Osteoblast (primary cell): Measurements from ENCODE around the gene ACER1. TPM values are rescaled to one million over a fixed set of nuclear protein-coding genes. Genes with fewer than 3 reads are reported as not detected.

ENCODE experiments used
- DNase-seq: peaks from one replicate; pipeline ENCODE4 v3.0.0; 2011; ENCODE audit warnings: low spot score, mixed read lengths; ENCODE audit not compliant: insufficient read length; ENCODE audit errors: missing footprints
- H2AFZ ChIP-seq: 2 replicates; pipeline ENCODE4 v1.6.0; 2011; ENCODE audit warnings: mild to moderate bottlenecking, low read length
- H3K27ac ChIP-seq: 2 replicates; pipeline ENCODE4 v1.5.1; 2011; ENCODE audit warnings: mild to moderate bottlenecking, low read depth, low read length, moderate library complexity
- H3K27me3 ChIP-seq: 2 replicates; pipeline ENCODE4 v1.6.0; 2012; ENCODE audit warnings: mild to moderate bottlenecking, control low read depth, inconsistent platforms, low read length, moderate library complexity; ENCODE audit not compliant: insufficient read depth
- H3K36me3 ChIP-seq: 2 replicates; pipeline ENCODE4 v1.5.1; 2011; ENCODE audit warnings: mild to moderate bottlenecking, low read length, control low read depth, moderate library complexity; ENCODE audit not compliant: insufficient read depth
- H3K4me1 ChIP-seq: 2 replicates; pipeline ENCODE4 v1.5.1; 2011; ENCODE audit warnings: mild to moderate bottlenecking, low read length, control low read depth, moderate library complexity; ENCODE audit not compliant: insufficient read depth
- H3K4me2 ChIP-seq: 2 replicates; pipeline ENCODE4 v1.6.0; 2011; ENCODE audit warnings: mild to moderate bottlenecking, low read length; ENCODE audit not compliant: insufficient read depth
- H3K4me3 ChIP-seq: fragments of 200-600 bp; sonication (generic); 3 replicates; pipeline ENCODE4 v1.5.1; 2012; ENCODE audit warnings: mild to moderate bottlenecking, low read length, inconsistent platforms; ENCODE audit not compliant: insufficient read depth
- H3K79me2 ChIP-seq: 2 replicates; pipeline ENCODE4 v1.6.0; 2012; ENCODE audit warnings: mild to moderate bottlenecking, low read length, control low read depth, inconsistent platforms; ENCODE audit not compliant: insufficient read depth
- H3K9me3 ChIP-seq: 2 replicates; pipeline ENCODE4 v1.5.1; 2011; ENCODE audit warnings: low read depth, low read length, control low read depth
- H4K20me1 ChIP-seq: 2 replicates; pipeline ENCODE4 v1.6.0; 2012; ENCODE audit warnings: mild to moderate bottlenecking, low read length, control low read depth; ENCODE audit not compliant: insufficient read depth
- total RNA-seq: library from RNA; depleted of rRNA; stranded (reverse); fragments of >200 nt; gene quantifications from 2 replicates; pipeline ENCODE4 v1.2.3, GENCODE V29; 2012
- TF ChIP-seq, protein P1 (sequence below): IDR thresholded peaks from 2 replicates; pipeline ENCODE4 v1.5.1; 2011; ENCODE audit warnings: mild to moderate bottlenecking, low read depth, low read length, moderate library complexity; ENCODE audit errors: extremely low read depth

Gene ACER1
- total RNA-seq, 1 donor: under 0.01 TPM

DNA sequence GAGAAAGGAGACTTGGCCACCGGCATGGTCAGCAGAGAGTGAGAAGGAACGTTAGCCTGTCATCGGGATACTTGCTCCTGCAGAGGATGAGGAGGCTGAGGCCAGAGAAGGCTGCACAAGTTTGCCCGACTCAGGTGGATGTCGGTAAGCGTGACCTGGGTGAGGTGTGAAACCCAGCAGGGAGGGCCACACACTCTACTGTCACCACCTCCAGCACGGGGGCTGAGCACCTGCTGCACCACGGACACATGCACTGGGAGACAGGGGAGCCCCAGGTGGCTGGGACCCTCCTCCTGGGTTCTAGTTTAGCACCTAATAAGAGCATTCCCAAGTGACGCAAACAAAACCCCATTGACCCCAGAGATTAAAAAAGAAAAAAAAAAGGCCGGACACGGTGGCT is 70.9 kb downstream of the ACER1 start:
- no peak for DNase-seq
- Histone ChIP-seq H3K36me3 (peaks cover 62% of the 10 kb centered on the region), H3K27ac (no peak overlapping the region), H2AFZ (no peak overlapping the region), H3K9me3 (no peaks in the 10 kb centered on the region), H3K4me3 (no peak overlapping the region), H3K27me3 (no peaks in the 10 kb centered on the region), H3K79me2 (peaks cover 81% of the 10 kb centered on the region), H4K20me1 (peaks cover 38% of the 10 kb centered on the region), H3K4me1 (peaks cover 18% of the 10 kb centered on the region), H3K4me2 (no peak overlapping the region)
- TF ChIP-seq, protein P1, sequence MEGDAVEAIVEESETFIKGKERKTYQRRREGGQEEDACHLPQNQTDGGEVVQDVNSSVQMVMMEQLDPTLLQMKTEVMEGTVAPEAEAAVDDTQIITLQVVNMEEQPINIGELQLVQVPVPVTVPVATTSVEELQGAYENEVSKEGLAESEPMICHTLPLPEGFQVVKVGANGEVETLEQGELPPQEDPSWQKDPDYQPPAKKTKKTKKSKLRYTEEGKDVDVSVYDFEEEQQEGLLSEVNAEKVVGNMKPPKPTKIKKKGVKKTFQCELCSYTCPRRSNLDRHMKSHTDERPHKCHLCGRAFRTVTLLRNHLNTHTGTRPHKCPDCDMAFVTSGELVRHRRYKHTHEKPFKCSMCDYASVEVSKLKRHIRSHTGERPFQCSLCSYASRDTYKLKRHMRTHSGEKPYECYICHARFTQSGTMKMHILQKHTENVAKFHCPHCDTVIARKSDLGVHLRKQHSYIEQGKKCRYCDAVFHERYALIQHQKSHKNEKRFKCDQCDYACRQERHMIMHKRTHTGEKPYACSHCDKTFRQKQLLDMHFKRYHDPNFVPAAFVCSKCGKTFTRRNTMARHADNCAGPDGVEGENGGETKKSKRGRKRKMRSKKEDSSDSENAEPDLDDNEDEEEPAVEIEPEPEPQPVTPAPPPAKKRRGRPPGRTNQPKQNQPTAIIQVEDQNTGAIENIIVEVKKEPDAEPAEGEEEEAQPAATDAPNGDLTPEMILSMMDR: no peak

DNA sequence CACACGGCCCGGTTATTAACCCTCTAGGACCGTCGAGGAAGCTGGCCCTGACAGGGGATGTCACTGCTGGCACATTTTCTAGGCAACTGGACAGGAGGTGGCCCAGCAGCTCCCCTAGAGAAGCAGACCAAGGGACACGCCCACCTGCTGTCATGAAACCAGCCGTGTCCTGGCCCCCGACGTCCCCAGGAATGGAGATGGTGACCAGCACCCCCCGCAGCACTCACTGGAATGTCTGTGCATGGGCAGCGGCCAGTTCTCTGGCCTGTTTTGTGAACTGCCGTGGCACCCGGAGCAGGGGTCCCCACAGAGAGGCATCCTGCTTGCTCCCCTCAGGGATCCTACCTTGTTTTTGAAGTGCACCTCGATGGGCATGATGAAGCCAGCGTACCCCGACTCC is 71.5 kb downstream of the ACER1 start:
- no peak overlapping the region for H3K4me3 ChIP-seq
- H3K4me2 ChIP-seq: no peak overlapping the region
- peaks cover 82% of the 10 kb centered on the region for H3K79me2 ChIP-seq
- no peak overlapping the region for H3K27ac ChIP-seq
- peaks cover 58% of the 10 kb centered on the region for H3K36me3 ChIP-seq
- peaks cover 18% of the 10 kb centered on the region for H3K4me1 ChIP-seq
- peak; percentile 60 for DNase-seq
- H2AFZ ChIP-seq: no peak overlapping the region
- TF ChIP-seq, protein P1: no peak
- H3K9me3 ChIP-seq: no peaks in the 10 kb centered on the region
- peaks cover 41% of the 10 kb centered on the region for H4K20me1 ChIP-seq
- H3K27me3 ChIP-seq: no peaks in the 10 kb centered on the region

DNA sequence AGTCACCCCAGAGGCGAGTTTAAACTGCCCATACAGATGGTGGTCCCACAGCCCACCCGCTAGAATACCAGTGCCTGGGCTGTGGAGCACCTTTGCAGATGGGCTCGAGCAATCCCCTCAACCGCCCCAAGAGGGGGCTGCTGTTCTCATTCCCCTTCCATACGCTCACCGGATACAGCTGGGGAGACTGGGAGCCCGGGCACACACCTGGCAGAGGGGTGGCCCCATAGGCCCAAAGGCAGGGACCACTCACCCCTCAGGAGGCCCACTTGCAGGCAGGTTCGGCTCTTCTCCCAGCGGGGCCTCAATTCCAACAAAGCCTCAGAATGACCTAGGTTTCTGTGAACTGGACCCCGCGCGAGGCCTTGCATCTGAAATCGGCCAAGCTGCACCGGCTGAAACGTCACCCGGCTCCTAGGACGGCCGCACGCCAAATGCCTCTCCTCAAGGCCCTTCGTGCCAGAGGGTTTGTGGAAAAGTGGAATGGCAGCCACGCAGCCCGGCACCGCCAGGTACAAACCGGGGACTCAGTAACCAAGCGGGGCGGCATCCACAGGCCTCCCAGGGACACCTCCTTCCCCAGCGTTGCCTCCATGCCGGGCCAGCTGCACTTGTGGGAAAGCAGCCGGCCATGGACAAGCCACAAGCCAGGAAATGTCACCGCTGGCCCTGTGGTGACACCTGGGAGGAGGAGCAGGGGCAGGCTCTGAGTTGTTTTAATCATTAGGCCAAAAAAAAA is 72.3 kb downstream of the ACER1 start:
- Histone ChIP-seq H3K27me3 (no peaks in the 10 kb centered on the region), H3K4me1 (peaks cover 18% of the 10 kb centered on the region), H3K9me3 (no peaks in the 10 kb centered on the region), H4K20me1 (peaks cover 43% of the 10 kb centered on the region), H3K4me3 (no peak overlapping the region), H3K4me2 (no peak overlapping the region), H3K27ac (no peak overlapping the region), H3K36me3 (peaks cover 55% of the 10 kb centered on the region), H2AFZ (no peak overlapping the region), H3K79me2 (peaks cover 77% of the 10 kb centered on the region)
- TF ChIP-seq, protein P1: peak; percentile 55
- peak; percentile 78 for DNase-seq

DNA sequence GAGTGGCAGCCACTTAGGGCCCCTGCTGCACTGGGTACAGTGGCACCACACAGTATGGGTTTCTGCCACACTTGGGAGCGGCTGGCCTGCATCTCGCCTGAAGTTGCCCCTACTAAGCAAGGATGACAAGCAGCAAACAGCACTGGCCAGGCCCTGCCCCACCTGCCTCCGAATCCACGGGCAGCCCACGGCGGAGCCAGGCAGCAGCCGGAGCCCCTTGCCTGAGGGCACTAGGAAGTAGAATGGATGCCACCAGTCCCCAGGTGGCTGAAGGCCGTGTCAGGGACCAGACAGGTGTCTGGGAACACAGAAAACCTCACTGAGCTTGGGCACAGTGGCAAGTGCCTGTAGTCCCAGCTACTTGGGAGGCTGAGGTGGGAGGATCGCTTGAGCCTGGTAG is 73.0 kb downstream of the ACER1 start:
- Histone ChIP-seq H3K4me2 (no peak overlapping the region), H3K4me1 (peaks cover 18% of the 10 kb centered on the region), H3K4me3 (no peak overlapping the region), H4K20me1 (peaks cover 43% of the 10 kb centered on the region), H3K27ac (no peak overlapping the region), H3K79me2 (peaks cover 74% of the 10 kb centered on the region), H2AFZ (no peak overlapping the region), H3K9me3 (no peaks in the 10 kb centered on the region), H3K27me3 (no peaks in the 10 kb centered on the region), H3K36me3 (peaks cover 52% of the 10 kb centered on the region)
- no peak for DNase-seq
- TF ChIP-seq, protein P1: no peak
